ENCODE measurements around the gene SSTR4. TPM values are rescaled to one million over a fixed set of nuclear protein-coding genes. Genes with fewer than 3 reads are reported as not detected.

Gene SSTR4
- total and polyA plus RNA-seq, 9 of the 15 experiments (the other 6 are each of a cell fraction or from before 2014, with no cell fraction given), result not detected

DNA sequence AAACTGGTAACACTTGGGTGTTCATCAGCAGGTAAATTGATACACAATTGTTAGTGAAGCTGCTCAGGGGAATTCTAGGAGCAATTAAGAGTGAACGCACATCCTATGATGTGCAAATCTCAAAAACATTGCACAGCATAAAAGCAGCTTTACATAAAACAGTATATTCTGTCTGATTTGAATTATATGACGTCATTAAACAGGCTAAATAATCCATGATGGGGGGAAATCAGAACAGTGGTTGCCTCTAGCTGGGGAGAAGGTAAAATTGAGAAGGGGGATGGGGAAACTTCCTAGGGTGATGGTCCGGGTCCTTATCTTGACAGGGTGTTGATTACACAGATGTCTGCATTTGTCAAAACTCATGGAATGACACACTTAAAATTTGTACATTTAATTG lies 31.7 kb downstream of the SSTR4 start:
- Histone ChIP-seq H3K4me1 (replicated peaks in 1 of 2; ENCODE audit: control insufficient read depth in 2 of 2, insufficient read depth in 2 of 2, low read length in 2 of 2) (peaks cover 0 to 8% of the 10 kb centered on the region in 2 experiments; a peak in 2 of 5 replicates), H3K4me3 (no peak overlapping the region), H3K27ac (ENCODE audit: extremely low read depth, low read depth, low read length) (no peak overlapping the region), H3K9me3 (replicated peaks; ENCODE audit: control insufficient read depth, insufficient read depth, low read depth, low read length) (no peaks in the 10 kb centered on the region), H3K4me2 (ENCODE audit: insufficient read depth, low read length) (no peak overlapping the region), H3K9me1 (ENCODE audit: control insufficient read depth, insufficient read depth, low read length) (no peaks in the 10 kb centered on the region), H3K9ac (ENCODE audit: insufficient read depth in 1 of 2, low read depth in 2 of 2, low read length in 2 of 2) (no peak overlapping the region), H2AFZ (ENCODE audit: low read depth, low read length) (no peak overlapping the region), H3K27me3 (ENCODE audit: control insufficient read depth in 2 of 2, insufficient read depth in 2 of 2, low read length in 2 of 2) (no peaks in the 10 kb centered on the region), H3K36me3 (ENCODE audit: control insufficient read depth, insufficient read depth, low read length) (no peaks in the 10 kb centered on the region), H4K20me1 (replicated peaks; ENCODE audit: control insufficient read depth, insufficient read depth, low read length) (no peaks in the 10 kb centered on the region), H3K79me2 (ENCODE audit: control insufficient read depth, insufficient read depth, low read length) (no peaks in the 10 kb centered on the region)
- WGBS (ENCODE audit: insufficient coverage, low coverage, missing lambda C conversion rate), result 49% methylated on average over 3 of the region's 3 CpGs
- no TSS peak for BruUV-seq (replicated peaks)
- FAIRE-seq (no peak), DNase-seq (ENCODE audit: extremely low read depth in 1 of 4, low spot score in 3 of 4) (no peak), ATAC-seq (no peak)
- TF ChIP-seq ATF1 (CRISPR knock-in tag; IDR thresholded peaks at IDR 0.05) (no peak), ATF1 (tag; IDR thresholded peaks at IDR 0.05) (0 out of 2 replicates have a peak, but pooled peaks have one; percentile 23), ZNF707 (CRISPR knock-in tag; conservative IDR thresholded peaks at IDR 0.05) (no peak), ATF7 (IDR thresholded peaks at IDR 0.05) (peak; percentile 55; the same call in 1 of the 2 replicates)
- TF ChIP-seq, protein P1, sequence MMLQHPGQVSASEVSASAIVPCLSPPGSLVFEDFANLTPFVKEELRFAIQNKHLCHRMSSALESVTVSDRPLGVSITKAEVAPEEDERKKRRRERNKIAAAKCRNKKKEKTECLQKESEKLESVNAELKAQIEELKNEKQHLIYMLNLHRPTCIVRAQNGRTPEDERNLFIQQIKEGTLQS (IDR thresholded peaks at IDR 0.05), result peak; percentile 47
- TF ChIP-seq, protein P1 (CRISPR knock-in tag; conservative IDR thresholded peaks at IDR 0.05), result no peak
- in situ Hi-C loops (cut with MboI) (no loop called here), intact Hi-C loops (cut with micrococcal nuclease) (no loop called here)
- POLR2A ChIA-PET, result no interaction called here
- CTCF ChIA-PET (ENCODE audit: low intra/inter-chr PET ratio), result no interaction called here

DNA sequence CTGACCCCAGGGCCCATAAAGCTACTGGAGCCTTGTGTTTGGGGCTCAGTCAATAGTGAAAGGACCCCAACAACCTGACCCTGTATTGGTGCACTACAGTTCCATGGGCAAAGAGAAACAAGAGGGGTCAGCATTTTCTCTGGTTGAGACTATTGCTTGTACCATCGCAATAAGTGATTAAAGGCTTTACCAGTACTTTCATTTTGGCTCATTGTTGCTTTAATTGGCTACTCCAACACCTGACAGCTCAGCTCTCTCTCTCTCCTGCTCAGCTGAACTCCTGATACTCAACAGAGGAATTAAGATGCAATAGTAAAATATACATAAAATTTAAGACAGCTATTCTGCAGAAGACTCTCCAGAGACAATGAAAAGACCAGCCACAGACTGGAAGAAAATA lies 33.2 kb downstream of the SSTR4 start:
- WGBS (ENCODE audit: insufficient coverage, low coverage, missing lambda C conversion rate), result 89% methylated on average over 1 of the region's 1 CpG
- no peaks in the 10 kb centered on the region for H3K9me1 ChIP-seq (ENCODE audit: control insufficient read depth, insufficient read depth, low read length)
- no peaks in the 10 kb centered on the region for H3K36me3 ChIP-seq (ENCODE audit: control insufficient read depth, insufficient read depth, low read length)
- no peaks in the 10 kb centered on the region for H3K9me3 ChIP-seq (replicated peaks; ENCODE audit: control insufficient read depth, insufficient read depth, low read depth, low read length)
- no peak overlapping the region for H3K4me3 ChIP-seq
- H3K4me2 ChIP-seq (ENCODE audit: insufficient read depth, low read length), result no peak overlapping the region
- no peak overlapping the region for H3K27ac ChIP-seq (ENCODE audit: extremely low read depth, low read depth, low read length)
- FAIRE-seq, result no peak
- TF ChIP-seq ELF1 (tag; IDR thresholded peaks at IDR 0.05) (no peak), ZSCAN32 (CRISPR knock-in tag; IDR thresholded peaks at IDR 0.05) (no peak), EZH2 (IDR thresholded peaks at IDR 0.05; ENCODE audit: borderline replicate concordance, low read depth, low read length) (no peak)
- no TSS peak for BruUV-seq (replicated peaks)
- intact Hi-C loops (cut with micrococcal nuclease) (no loop called here), in situ Hi-C loops (cut with MboI) (no loop called here)
- H3K9ac ChIP-seq (ENCODE audit: insufficient read depth in 1 of 2, low read depth in 2 of 2, low read length in 2 of 2), result no peak overlapping the region
- DNase-seq (ENCODE audit: extremely low read depth in 1 of 4, low spot score in 3 of 4), result no peak
- H3K79me2 ChIP-seq (ENCODE audit: control insufficient read depth, insufficient read depth, low read length), result no peaks in the 10 kb centered on the region
- ATAC-seq, result no peak
- CTCF ChIA-PET (ENCODE audit: low intra/inter-chr PET ratio), result no interaction called here
- no peak overlapping the region for H2AFZ ChIP-seq (ENCODE audit: low read depth, low read length)
- H3K27me3 ChIP-seq (ENCODE audit: control insufficient read depth in 2 of 2, insufficient read depth in 2 of 2, low read length in 2 of 2), result no peaks in the 10 kb centered on the region
- H3K4me1 ChIP-seq (replicated peaks in 1 of 2; ENCODE audit: control insufficient read depth in 2 of 2, insufficient read depth in 2 of 2, low read length in 2 of 2), result no peaks in the 10 kb centered on the region
- H4K20me1 ChIP-seq (replicated peaks; ENCODE audit: control insufficient read depth, insufficient read depth, low read length), result no peaks in the 10 kb centered on the region
- POLR2A ChIA-PET, result interaction anchor here (0.6 kb wide), 2 partner anchors 28 to 83 kb away, joined by 4 read pairs; no protein-coding TSS in a partner anchor
